T-helper 2 cell treated with Interferon-gamma antibody and Interleukin-4, amounts not matched to agents 5 μg/mL and 100 μg/mL, for 36 hours (primary cell): ENCODE measurements around the gene YPEL4.
A peak's percentile ranks its signal among the peaks of the same experiment; 100 is the strongest.
"Not testable (repeated sequence)": the region's sequence is repeated elsewhere in the genome, so short reads cannot be mapped to it uniquely, and the experiment has no call there.

ENCODE experiments used
- DNase-seq: peaks from one replicate; pipeline ENCODE4 v3.0.0; 2021; ENCODE audit warnings: low spot score
- H3K27ac Mint-ChIP-seq: one replicate; pipeline ENCODE4 v1.8.0; 2021; ENCODE audit warnings: mild to moderate bottlenecking, mixed read lengths
- H3K27me3 Mint-ChIP-seq: one replicate; pipeline ENCODE4 v1.8.0; 2021; ENCODE audit warnings: low read depth, mixed read lengths
- H3K36me3 Mint-ChIP-seq: one replicate; pipeline ENCODE4 v1.8.0; 2021; ENCODE audit warnings: low read depth, mixed read lengths
- H3K4me1 Mint-ChIP-seq: one replicate; pipeline ENCODE4 v1.8.0; 2021; ENCODE audit warnings: low read depth, mixed read lengths
- H3K4me3 Mint-ChIP-seq: one replicate; pipeline ENCODE4 v1.8.0; 2022; ENCODE audit warnings: mild to moderate bottlenecking, moderate library complexity, mixed read lengths
- H3K9me3 Mint-ChIP-seq: one replicate; pipeline ENCODE4 v1.8.0; 2021; ENCODE audit warnings: mixed read lengths

YPEL4 gene

GRCh38 chr11:57649826-57650738, at the start of gene YPEL4:
YPEL4 (minus strand) TSS chr11:57649912; CDS start chr11:57647107, 2,805 bp downstream.
- Mint-ChIP-seq H3K27me3 (peaks cover 41% of the 10 kb centered on the region), H3K36me3 (no peaks in the 10 kb centered on the region), H3K27ac (peak within 1 kb of the TSS; percentile 65), H3K4me1 (peaks cover 35% of the 10 kb centered on the region), H3K9me3 (no peaks in the 10 kb centered on the region), H3K4me3 (peak within 1 kb of the TSS; percentile 84)
- peak; percentile 48 for DNase-seq

- H3K4me3 Mint-ChIP-seq: no peak overlapping the region
- no peak for DNase-seq
- no peaks in the 10 kb centered on the region for H3K4me1 Mint-ChIP-seq
- no peak overlapping the region for H3K27ac Mint-ChIP-seq
- H3K36me3 Mint-ChIP-seq: peaks cover 50% of the 10 kb centered on the region
- H3K27me3 Mint-ChIP-seq: no peaks in the 10 kb centered on the region
- H3K9me3 Mint-ChIP-seq: no peaks in the 10 kb centered on the region
Measured at GRCh38 chr11:57698843-57699365, 49.2 kb upstream of the YPEL4 start.

GRCh38 chr11:57690474-57690873, 40.8 kb upstream of the YPEL4 start:
- not testable (repeated sequence) for H3K9me3 Mint-ChIP-seq, H3K27ac Mint-ChIP-seq, H3K4me3 Mint-ChIP-seq, DNase-seq, H3K4me1 Mint-ChIP-seq, H3K27me3 Mint-ChIP-seq
- peaks cover 51% of the 10 kb centered on the region for H3K36me3 Mint-ChIP-seq

GRCh38 chr11:57681168-57681567, 31.5 kb upstream of the YPEL4 start:
- Mint-ChIP-seq H3K27ac (no peak overlapping the region), H3K4me1 (peaks cover 32% of the 10 kb centered on the region), H3K36me3 (peaks cover 59% of the 10 kb centered on the region), H3K9me3 (no peaks in the 10 kb centered on the region), H3K27me3 (no peaks in the 10 kb centered on the region), H3K4me3 (no peak overlapping the region)
- DNase-seq: no peak

GRCh38 chr11:57680552-57680874, 30.8 kb upstream of the YPEL4 start:
- no peaks in the 10 kb centered on the region for H3K27me3 Mint-ChIP-seq
- H3K9me3 Mint-ChIP-seq: no peaks in the 10 kb centered on the region
- H3K36me3 Mint-ChIP-seq: peaks cover 62% of the 10 kb centered on the region
- peak overlapping the region; percentile 3 for H3K27ac Mint-ChIP-seq
- peaks cover 39% of the 10 kb centered on the region for H3K4me1 Mint-ChIP-seq
- H3K4me3 Mint-ChIP-seq: no peak overlapping the region
- DNase-seq: no peak

GRCh38 chr11:57679396-57679795, 29.7 kb upstream of the YPEL4 start:
- H3K27me3 Mint-ChIP-seq: no peaks in the 10 kb centered on the region
- H3K4me3 Mint-ChIP-seq: no peak overlapping the region
- H3K9me3 Mint-ChIP-seq: no peaks in the 10 kb centered on the region
- no peak for DNase-seq
- H3K4me1 Mint-ChIP-seq: peaks cover 41% of the 10 kb centered on the region
- no peak overlapping the region for H3K27ac Mint-ChIP-seq
- H3K36me3 Mint-ChIP-seq: peaks cover 62% of the 10 kb centered on the region

- Mint-ChIP-seq H3K27me3 (no peaks in the 10 kb centered on the region), H3K36me3 (peaks cover 49% of the 10 kb centered on the region), H3K4me3 (no peak overlapping the region), H3K9me3 (no peaks in the 10 kb centered on the region), H3K27ac (no peak overlapping the region), H3K4me1 (peaks cover 41% of the 10 kb centered on the region)
- no peak for DNase-seq
Measured at GRCh38 chr11:57675176-57675941, 25.6 kb upstream of the YPEL4 start.

- H3K4me1 Mint-ChIP-seq: peaks cover 35% of the 10 kb centered on the region
- H3K4me3 Mint-ChIP-seq: no peak overlapping the region
Measured at GRCh38 chr11:57674251-57674650, 24.5 kb upstream of the YPEL4 start.

GRCh38 chr11:57668434-57668782, 18.7 kb upstream of the YPEL4 start:
- H3K9me3 Mint-ChIP-seq: no peaks in the 10 kb centered on the region
- no peak for DNase-seq
- no peaks in the 10 kb centered on the region for H3K27me3 Mint-ChIP-seq
- H3K4me3 Mint-ChIP-seq: peak overlapping the region; percentile 89
- peaks cover 23% of the 10 kb centered on the region for H3K4me1 Mint-ChIP-seq
- H3K36me3 Mint-ChIP-seq: peaks cover 14% of the 10 kb centered on the region
- H3K27ac Mint-ChIP-seq: peak overlapping the region; percentile 98

More at GRCh38 chr11:57674251-57674650, 24.5 kb upstream of the YPEL4 start:
- Mint-ChIP-seq H3K36me3 (peaks cover 49% of the 10 kb centered on the region), H3K9me3 (no peaks in the 10 kb centered on the region), H3K27ac (no peak overlapping the region), H3K27me3 (no peaks in the 10 kb centered on the region)
- DNase-seq: no peak

- Mint-ChIP-seq H3K4me3 (peak within 1 kb of the TSS; percentile 89), H3K9me3 (no peaks in the 10 kb centered on the region), H3K27ac (peak within 1 kb of the TSS; percentile 98), H3K27me3 (no peaks in the 10 kb centered on the region), H3K36me3 (peaks cover 9% of the 10 kb centered on the region), H3K4me1 (peaks cover 19% of the 10 kb centered on the region)
- peak; percentile 100 for DNase-seq
Measured at GRCh38 chr11:57667736-57668433, 18.2 kb upstream of the YPEL4 start, which contains the start of gene ZDHHC5. ZDHHC5 (plus strand) TSS chr11:57668114; CDS start chr11:57673091, 4,977 bp downstream.

- peaks cover 18% of the 10 kb centered on the region for H3K4me1 Mint-ChIP-seq
- peak overlapping the region; percentile 89 for H3K4me3 Mint-ChIP-seq
- no peaks in the 10 kb centered on the region for H3K27me3 Mint-ChIP-seq
- H3K9me3 Mint-ChIP-seq: no peaks in the 10 kb centered on the region
- H3K27ac Mint-ChIP-seq: peak overlapping the region; percentile 98
- peaks cover 9% of the 10 kb centered on the region for H3K36me3 Mint-ChIP-seq
- peak; percentile 92 for DNase-seq
Measured at GRCh38 chr11:57667117-57667735, 17.5 kb upstream of the YPEL4 start.

- no peak overlapping the region for H3K27ac Mint-ChIP-seq
Measured at GRCh38 chr11:57663975-57664374, 14.3 kb upstream of the YPEL4 start.

GRCh38 chr11:57662893-57663292, 13.2 kb upstream of the YPEL4 start:
- peaks cover 30% of the 10 kb centered on the region for H3K36me3 Mint-ChIP-seq
- no peaks in the 10 kb centered on the region for H3K27me3 Mint-ChIP-seq
- no peak overlapping the region for H3K27ac Mint-ChIP-seq
- H3K9me3 Mint-ChIP-seq: no peaks in the 10 kb centered on the region
- DNase-seq: no peak
- H3K4me1 Mint-ChIP-seq: peaks cover 17% of the 10 kb centered on the region
- no peak overlapping the region for H3K4me3 Mint-ChIP-seq

More at GRCh38 chr11:57663975-57664374, 14.3 kb upstream of the YPEL4 start:
- Mint-ChIP-seq H3K9me3 (no peaks in the 10 kb centered on the region), H3K4me3 (no peak overlapping the region), H3K4me1 (peaks cover 15% of the 10 kb centered on the region), H3K36me3 (peaks cover 28% of the 10 kb centered on the region), H3K27me3 (no peaks in the 10 kb centered on the region)
- no peak for DNase-seq
